ENCODE measurements around the gene BRIP1. TPM values are rescaled to one million over a fixed set of nuclear protein-coding genes. Genes with fewer than 3 reads are reported as not detected.
A peak's percentile ranks its signal among the peaks of the same experiment; 100 is the strongest.

The BRIP1 gene
- total and polyA plus RNA-seq, 4 donors, result 0.21 to 4.3 (median 0.82) TPM

GRCh38 chr17:61814485-61814884 is 48.8 kb downstream of the BRIP1 start:
- Histone ChIP-seq H3K4me1 (ENCODE audit: control insufficient read depth in 5 of 5, insufficient read depth in 5 of 5, low read length in 5 of 5) (peaks cover 0 to 9% (median 0%) of the 10 kb centered on the region in 5 donors), H3K36me3 (ENCODE audit: control insufficient read depth in 4 of 4, insufficient read depth in 4 of 4, low read length in 4 of 4) (no peaks in the 10 kb centered on the region), H3K4me3 (no peak overlapping the region), H3K9me3 (ENCODE audit: control insufficient read depth in 4 of 4, insufficient read depth in 3 of 4, low read length in 3 of 4) (no peaks in the 10 kb centered on the region), H3K9ac (ENCODE audit: insufficient read depth in 1 of 2, low read length in 2 of 2) (no peak overlapping the region), H3K27ac (ENCODE audit: low read depth in 1 of 2, low read length in 1 of 2) (no peak overlapping the region), H3K27me3 (ENCODE audit: control insufficient read depth in 3 of 3, insufficient read depth in 3 of 3, low read length in 2 of 3) (no peaks in the 10 kb centered on the region)
- no peak for TF ChIP-seq CTCF (IDR thresholded peaks at IDR 0.05; ENCODE audit: control extremely low read depth, extremely low read depth)
- no peak for ATAC-seq (ENCODE audit: insufficient read depth, low FRiP score)
- DNase-seq, result no peak
- WGBS, 2 donors, result 60 to 81% methylated on average over 1 of the region's 1 CpG

GRCh38 chr17:61813211-61813610 is 50.1 kb downstream of the BRIP1 start:
- no peaks in the 10 kb centered on the region for H3K27me3 ChIP-seq (ENCODE audit: control insufficient read depth in 3 of 3, insufficient read depth in 3 of 3, low read length in 2 of 3)
- peaks cover 0 to 10% (median 0%) of the 10 kb centered on the region in 5 donors for H3K4me1 ChIP-seq (ENCODE audit: control insufficient read depth in 5 of 5, insufficient read depth in 5 of 5, low read length in 5 of 5)
- H3K27ac ChIP-seq (ENCODE audit: low read depth in 1 of 2, low read length in 1 of 2), result no peak overlapping the region
- WGBS, 2 donors, result 71 to 74% methylated on average over 1 of the region's 1 CpG
- peaks cover 0 to 4% (median 0%) of the 10 kb centered on the region in 4 donors for H3K36me3 ChIP-seq (ENCODE audit: control insufficient read depth in 4 of 4, insufficient read depth in 4 of 4, low read length in 4 of 4)
- no peak overlapping the region for H3K4me3 ChIP-seq
- no peak for TF ChIP-seq CTCF (IDR thresholded peaks at IDR 0.05; ENCODE audit: control extremely low read depth, extremely low read depth)
- no peak overlapping the region for H3K9ac ChIP-seq (ENCODE audit: insufficient read depth in 1 of 2, low read length in 2 of 2)
- no peak for ATAC-seq (ENCODE audit: insufficient read depth, low FRiP score)
- no peaks in the 10 kb centered on the region for H3K9me3 ChIP-seq (ENCODE audit: control insufficient read depth in 4 of 4, insufficient read depth in 3 of 4, low read length in 3 of 4)
- DNase-seq, result no peak

- peaks cover 0 to 4% (median 0%) of the 10 kb centered on the region in 4 donors for H3K36me3 ChIP-seq (ENCODE audit: control insufficient read depth in 4 of 4, insufficient read depth in 4 of 4, low read length in 4 of 4)
- DNase-seq (no peak), ATAC-seq (ENCODE audit: insufficient read depth, low FRiP score) (no peak)
- 49 to 61% methylated on average over 2 of the region's 2 CpGs for WGBS, 2 donors
- no peaks in the 10 kb centered on the region for H3K9me3 ChIP-seq (ENCODE audit: control insufficient read depth in 4 of 4, insufficient read depth in 3 of 4, low read length in 3 of 4)
- no peak for TF ChIP-seq CTCF (IDR thresholded peaks at IDR 0.05; ENCODE audit: control extremely low read depth, extremely low read depth)
- no peak overlapping the region for H3K27ac ChIP-seq (ENCODE audit: low read depth in 1 of 2, low read length in 1 of 2)
- H3K4me1 ChIP-seq (ENCODE audit: control insufficient read depth in 5 of 5, insufficient read depth in 5 of 5, low read length in 5 of 5), result peaks cover 0 to 10% (median 0%) of the 10 kb centered on the region in 5 donors
- no peak overlapping the region for H3K9ac ChIP-seq (ENCODE audit: insufficient read depth in 1 of 2, low read length in 2 of 2)
- H3K4me3 ChIP-seq, result no peak overlapping the region
- H3K27me3 ChIP-seq (ENCODE audit: control insufficient read depth in 3 of 3, insufficient read depth in 3 of 3, low read length in 2 of 3), result no peaks in the 10 kb centered on the region
Measured at GRCh38 chr17:61812747-61813146, 50.6 kb downstream of the BRIP1 start.

DNA sequence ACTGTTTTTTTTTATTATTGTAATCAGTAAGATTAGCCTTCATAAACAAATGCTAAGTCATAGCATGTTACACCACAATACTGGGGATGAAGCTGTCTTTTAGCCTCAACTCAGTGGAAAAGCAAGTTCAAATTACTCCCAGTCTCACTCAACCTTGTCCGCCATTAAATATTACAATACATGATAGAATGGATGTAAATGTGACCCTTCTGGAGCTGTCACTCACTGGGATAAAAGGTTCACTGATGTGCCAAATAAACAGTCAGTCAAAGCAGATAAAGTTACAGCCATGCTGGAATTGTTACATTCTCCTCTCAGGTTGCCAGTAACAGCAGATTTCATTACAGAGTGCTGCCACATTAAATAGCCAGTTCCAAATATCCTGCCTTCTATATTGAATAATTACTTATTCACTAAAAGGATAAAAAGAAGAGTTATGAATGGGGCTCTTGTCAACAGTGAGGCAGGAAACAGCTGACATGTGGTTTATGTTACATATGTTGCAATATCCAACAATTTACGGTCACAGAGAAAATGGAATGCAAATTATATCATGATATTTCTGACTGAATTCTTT is 53.4 kb downstream of the BRIP1 start:
- no peak for TF ChIP-seq CTCF (IDR thresholded peaks at IDR 0.05; ENCODE audit: control extremely low read depth, extremely low read depth)
- peaks cover 0 to 4% (median 0%) of the 10 kb centered on the region in 4 donors for H3K36me3 ChIP-seq (ENCODE audit: control insufficient read depth in 4 of 4, insufficient read depth in 4 of 4, low read length in 4 of 4)
- H3K9me3 ChIP-seq (ENCODE audit: control insufficient read depth in 4 of 4, insufficient read depth in 3 of 4, low read length in 3 of 4), result no peaks in the 10 kb centered on the region
- ATAC-seq (ENCODE audit: insufficient read depth, low FRiP score) (no peak), DNase-seq (peak in 2 of 3 donors; percentile 73 to 83)
- 55 to 70% methylated on average over 2 of the region's 2 CpGs for WGBS, 2 donors
- no peaks in the 10 kb centered on the region for H3K27me3 ChIP-seq (ENCODE audit: control insufficient read depth in 3 of 3, insufficient read depth in 3 of 3, low read length in 2 of 3)
- no peak overlapping the region for H3K27ac ChIP-seq (ENCODE audit: low read depth in 1 of 2, low read length in 1 of 2)
- H3K4me3 ChIP-seq, result no peak overlapping the region
- H3K4me1 ChIP-seq (ENCODE audit: control insufficient read depth in 5 of 5, insufficient read depth in 5 of 5, low read length in 5 of 5), result peaks cover 0 to 15% (median 0%) of the 10 kb centered on the region in 5 donors
- H3K9ac ChIP-seq (ENCODE audit: insufficient read depth in 1 of 2, low read length in 2 of 2), result no peak overlapping the region

Measured in lung (tissue), 12 donors.